GM19043 (cell line): ENCODE results near the gene NPTX1.

Source experiments
- ATAC-seq: cut with Tn5 transposase; IDR thresholded peaks from one replicate; pipeline ENCODE4 v1.9.1; 2021; ENCODE audit warnings: low read depth; ENCODE audit not compliant: unreplicated experiment

The NPTX1 gene

DNA sequence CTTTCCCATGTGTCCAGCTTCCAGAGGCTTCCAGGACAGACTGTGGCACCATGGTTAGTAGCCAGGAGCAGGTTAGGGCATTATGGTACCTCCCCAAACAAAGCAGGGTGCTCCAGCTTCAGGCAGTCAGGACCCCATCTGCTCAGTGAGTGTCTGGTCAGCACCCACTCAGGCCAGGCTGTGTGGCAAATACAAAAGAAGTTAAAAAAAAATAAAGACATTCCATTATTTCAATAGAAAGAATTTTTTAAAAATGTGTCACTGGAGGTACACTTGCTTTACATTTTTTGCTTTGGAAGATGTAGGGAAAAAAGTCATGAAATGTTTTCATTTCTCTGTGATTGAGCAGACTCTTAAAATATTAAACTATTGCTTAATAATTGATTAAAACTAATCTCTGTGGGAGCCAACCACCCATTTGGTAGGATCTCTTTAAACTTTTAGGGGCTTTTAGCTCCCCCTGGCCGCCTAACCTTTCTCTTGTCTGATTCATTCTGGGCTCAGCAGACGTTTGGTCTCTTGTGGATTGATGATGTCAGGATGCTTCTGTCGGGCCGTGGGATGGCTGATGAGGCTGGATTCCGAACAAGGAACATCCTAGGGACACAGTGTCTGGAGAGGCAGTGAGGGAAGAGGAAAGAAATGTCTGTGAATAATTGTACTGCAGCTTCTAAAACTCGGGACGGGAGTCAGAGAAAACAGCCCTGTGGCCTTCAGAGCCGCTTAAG lies 28.4 kb upstream of the NPTX1 start:
- no peak for ATAC-seq

DNA sequence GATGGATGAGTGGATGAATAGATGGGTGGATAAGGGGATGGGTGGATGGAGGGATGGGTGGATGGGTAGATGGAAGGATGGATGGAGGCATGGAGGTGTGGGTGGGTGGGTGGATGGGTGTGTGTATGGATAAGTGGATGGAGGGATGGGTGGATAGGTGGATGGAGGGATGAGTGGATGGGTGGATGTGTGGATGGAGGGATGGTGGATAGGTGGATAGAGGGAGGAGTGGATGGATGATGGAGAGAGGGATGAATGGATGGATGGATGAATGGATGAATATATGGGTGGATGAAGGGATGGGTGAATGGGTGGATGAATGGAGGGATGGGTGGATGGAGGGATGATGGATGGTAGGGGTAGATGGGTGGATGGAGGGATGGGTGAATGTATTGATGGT lies 27.5 kb upstream of the NPTX1 start:
- no peak for ATAC-seq

DNA sequence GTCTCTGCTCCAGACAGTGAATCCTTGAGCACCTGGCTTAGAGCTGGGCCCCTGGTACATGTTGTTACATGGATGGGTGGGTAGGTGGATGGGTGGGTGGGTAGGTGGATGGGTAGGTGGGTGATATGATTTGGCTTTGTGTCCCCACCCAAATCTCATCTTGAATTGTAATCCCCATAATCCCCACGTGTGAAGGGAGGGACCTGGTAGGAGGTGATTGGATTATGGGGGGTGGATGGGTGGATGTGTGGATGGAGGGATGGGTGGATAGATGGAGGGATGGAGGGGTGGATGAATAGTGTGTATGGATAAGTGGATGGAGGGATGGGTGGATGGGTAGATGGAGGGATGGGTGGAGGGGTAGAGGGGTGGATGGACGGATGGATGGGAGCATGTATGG lies 26.6 kb upstream of the NPTX1 start:
- no peak for ATAC-seq

DNA sequence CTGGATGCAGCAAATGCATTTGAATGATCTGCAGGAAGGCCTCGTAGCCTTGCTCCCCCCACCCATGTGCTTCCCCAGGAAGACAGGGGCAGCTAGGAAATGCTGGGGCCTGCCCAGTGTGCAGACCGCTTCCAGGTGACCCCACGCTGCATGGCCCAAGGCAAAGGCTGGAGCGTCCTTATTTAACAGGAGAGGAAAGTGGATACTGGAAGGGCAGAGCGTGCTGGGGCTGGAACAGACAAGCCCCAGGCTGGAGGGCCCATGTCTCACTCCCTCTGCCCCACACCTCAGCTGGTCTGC lies 26.1 kb upstream of the NPTX1 start:
- no peak for ATAC-seq

DNA sequence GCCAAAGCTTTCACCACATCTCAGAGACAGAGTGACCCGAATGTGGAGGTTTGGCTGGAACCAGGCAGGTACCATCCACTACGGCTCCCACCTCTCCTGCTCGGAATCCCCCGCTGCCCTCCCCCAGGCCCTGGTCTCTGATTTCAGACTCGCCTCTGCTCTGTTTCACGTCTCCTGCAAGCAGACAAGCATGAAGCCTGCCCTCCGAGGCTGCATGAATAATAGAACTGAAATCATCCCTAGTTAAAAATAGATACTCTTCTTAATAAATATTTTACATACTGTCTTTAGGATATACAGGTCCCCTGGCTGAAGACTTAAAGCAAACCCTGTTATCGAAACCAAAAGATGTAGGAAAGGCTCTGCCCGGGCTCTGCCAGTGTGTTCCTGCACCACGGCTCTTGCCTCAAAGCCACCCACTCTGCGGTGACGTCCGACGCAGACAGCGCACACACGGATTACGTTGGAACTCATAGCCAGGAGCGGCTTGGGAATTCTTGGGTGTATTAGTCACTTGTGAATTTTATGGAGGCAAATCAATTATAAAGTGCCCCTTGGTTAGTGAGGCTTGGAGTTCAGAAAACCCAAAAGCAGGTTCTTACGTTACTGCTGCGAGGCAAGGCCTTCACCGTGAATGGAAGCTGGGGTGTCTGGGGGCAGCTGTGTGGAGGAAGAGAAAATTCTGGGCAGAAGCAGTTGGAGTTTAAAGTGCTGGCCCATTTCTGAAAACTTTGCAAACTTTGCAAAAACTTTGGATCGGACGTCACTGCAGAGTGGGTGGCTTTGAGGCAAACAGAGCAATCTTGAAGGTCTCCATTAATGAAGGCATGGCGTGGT lies 25.6 kb upstream of the NPTX1 start:
- no peak for ATAC-seq

DNA sequence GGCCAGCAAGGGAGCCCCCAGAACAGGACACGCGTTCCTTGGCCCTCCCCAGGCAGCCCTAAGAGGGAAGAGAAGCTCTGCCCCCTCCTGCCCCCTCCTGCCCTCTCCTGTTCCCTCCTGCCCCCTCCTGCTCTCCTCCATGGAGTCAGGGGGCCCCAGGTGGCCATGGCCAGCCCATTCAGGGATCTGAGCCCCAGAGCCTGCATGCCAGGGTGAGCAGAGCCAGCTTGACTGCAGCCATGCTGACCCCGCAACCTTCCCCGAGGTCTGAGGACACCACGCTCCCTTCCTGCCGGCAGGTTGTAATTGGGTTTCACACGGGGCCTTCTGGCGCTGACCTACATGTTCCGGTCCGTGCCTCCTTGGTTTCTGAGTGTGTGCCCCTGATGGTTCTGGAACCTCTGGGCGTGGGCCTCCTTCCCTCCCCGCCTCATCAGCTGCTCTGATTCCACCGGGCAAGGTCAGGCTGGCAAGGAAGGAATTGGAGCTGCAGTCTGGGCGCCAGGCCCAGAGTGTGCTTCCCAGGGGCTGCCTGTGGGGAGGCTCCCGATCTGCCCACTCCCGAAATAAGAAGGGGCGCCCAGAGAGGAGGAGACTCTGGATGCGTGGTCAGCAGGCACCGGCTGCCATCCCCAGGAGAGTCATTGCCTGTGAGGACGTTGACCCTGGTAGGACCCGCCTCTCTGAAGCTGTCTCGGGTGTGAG lies 23.7 kb upstream of the NPTX1 start:
- no peak for ATAC-seq

DNA sequence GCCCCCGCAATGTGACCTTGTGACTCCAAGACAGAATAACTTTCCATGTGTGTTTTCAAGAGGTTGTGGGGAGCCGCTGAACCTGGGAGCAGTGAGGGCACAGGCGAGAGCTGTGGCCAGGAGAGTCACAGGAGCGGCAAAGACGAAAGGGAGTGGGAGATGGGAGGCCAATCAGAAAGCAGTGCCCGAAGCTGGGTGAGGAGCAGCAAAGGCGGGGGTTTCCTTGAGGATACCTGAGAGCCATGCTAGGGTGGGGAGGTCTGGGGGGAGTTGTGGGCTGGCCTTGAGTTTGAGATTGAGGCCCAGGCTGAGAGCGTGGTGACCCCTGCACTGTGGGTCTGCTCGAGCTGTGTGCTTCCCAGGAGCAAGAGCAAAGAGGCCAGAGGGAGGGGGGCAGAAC lies 23.2 kb upstream of the NPTX1 start:
- ATAC-seq = no peak

DNA sequence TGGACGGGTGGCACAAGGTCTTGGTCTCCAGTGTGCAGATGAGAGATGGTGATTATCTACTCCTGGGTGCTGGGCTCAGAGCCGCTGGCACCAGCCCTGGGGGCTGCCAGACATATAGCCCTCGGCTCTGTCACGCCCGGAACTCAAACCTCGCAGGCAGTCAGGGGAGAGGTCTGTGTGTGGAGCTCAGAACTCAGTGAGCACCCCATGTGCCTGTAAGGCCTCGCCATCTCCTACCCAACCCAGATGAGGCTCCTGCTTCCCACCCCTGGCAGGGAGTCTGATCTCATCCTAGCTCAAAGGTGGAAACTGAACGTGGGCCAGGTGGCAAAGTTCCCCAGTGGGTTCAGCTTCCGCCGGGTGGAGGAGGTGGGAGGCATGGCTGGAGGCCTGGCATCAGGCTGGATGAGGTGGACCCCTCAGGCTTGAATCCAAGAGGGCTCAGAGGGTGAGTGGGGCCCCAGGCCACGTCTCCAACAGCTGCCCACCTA lies 22.6 kb upstream of the NPTX1 start:
- no peak for ATAC-seq

DNA sequence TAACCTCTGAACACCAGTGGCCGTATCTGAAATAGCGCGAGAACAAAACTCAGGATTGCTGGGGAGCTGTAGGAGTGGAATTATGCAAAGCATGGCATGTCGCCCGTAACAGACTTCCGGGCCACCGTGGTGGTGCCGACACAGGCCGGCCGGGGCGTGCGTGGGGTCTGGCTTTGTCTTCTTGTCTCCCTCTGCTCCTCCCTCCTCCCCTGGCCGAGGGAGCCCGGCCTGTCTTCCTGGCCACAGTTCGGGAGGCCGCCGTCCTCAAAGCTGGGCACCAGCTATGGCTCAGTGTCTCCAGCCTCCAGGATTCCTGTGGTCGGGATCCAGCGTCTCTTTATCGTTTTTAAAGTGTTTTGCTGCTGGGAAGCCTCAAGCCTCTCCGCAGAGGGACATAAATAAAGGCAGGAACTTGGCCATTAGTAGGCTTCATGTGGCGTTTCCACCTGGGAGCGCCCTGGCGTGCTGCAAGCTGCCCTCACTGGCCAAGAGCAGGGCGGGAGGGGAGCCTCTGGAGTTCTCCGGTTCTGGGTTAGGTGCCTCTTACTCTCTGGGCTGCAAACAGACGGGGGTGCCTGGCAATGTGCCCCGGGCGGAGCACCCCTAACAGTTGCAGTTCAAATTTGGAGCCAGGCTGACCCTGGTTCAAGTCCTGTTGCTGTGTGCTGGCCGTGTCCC lies 22.0 kb upstream of the NPTX1 start:
- ATAC-seq = no peak

DNA sequence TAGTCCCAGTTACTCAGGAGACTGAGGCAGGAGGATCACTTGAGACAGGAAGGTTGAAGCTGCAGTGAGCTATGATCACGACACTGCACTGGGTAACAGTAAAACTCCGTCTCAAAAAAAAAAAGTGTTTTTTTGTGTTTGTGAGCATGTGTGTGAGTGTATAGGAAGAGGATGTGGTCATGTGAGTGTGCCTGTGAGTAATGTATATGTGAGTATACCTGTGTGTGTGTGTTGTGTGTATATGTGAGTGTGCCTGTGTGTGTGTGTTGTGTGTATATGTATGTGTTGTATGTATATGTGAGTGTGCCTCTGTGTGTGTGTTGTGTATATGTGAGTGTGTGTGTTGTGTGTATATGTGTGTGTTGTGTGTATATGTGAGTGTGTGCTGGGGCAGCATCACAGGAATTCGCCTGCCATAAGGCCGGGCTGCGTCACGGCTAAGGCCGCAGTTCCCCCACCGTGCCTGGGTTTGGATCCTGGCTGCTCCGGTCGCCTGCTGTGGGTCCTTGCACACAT lies 21.4 kb upstream of the NPTX1 start:
- no peak for ATAC-seq

DNA sequence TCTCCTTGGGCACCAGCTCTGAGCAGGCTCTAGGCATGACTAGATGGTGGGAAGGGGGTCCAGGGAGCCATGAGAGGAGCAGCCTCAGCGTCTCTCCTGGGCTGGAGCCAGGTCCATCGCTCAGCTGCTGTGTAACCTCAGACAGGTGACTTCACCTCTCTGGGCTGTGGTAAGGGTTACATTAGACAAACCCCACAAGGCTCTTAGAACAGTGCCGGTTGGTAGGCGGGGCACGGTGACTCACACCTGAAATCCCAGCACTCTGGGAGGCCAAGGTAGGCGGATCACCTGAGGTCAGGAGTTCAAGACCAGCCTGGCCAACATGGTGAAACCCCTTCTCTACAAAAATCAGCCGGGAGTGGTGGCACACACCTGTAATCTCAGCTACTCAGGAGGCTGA lies 18.1 kb upstream of the NPTX1 start:
- ATAC-seq = no peak

DNA sequence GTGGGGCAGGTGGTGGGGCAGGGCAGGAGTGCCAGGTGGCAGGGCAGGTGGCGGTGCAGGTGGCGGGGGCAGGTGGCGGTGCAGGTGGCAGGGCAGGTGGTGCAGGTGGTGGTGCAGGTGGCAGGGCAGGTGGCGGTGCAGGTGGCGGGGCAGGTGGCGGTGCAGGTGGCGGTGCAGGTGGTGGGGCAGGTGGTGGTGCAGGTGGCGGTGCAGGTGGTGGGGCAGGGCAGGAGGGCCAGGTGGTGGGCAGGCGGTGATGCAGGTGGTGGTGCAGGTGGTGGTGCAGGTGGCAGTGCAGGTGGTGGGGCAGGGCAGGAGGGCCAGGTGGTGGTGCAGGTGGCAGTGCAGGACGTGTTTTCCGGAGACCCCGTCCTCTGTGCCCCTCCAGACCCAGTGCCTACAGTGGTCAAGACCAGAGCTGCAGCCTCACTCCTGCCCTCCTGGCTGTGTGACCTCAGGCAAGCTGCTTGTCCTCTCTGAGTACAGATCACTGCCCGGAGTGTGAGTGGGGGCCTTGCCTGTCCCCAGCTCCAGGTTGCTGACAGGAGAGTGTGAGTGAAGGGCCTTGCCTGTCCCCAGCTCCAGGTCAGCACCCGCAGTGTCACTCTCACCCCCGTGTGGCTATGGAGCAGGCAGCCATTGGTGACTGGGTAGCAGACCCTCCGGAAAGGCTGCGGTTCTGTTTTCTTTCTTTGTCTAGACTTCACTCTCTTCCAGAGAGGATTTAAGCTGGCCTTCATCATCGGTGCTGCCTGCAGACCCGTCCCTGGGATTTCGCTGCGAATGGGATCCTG lies 16.1 kb upstream of the NPTX1 start:
- no peak for ATAC-seq

DNA sequence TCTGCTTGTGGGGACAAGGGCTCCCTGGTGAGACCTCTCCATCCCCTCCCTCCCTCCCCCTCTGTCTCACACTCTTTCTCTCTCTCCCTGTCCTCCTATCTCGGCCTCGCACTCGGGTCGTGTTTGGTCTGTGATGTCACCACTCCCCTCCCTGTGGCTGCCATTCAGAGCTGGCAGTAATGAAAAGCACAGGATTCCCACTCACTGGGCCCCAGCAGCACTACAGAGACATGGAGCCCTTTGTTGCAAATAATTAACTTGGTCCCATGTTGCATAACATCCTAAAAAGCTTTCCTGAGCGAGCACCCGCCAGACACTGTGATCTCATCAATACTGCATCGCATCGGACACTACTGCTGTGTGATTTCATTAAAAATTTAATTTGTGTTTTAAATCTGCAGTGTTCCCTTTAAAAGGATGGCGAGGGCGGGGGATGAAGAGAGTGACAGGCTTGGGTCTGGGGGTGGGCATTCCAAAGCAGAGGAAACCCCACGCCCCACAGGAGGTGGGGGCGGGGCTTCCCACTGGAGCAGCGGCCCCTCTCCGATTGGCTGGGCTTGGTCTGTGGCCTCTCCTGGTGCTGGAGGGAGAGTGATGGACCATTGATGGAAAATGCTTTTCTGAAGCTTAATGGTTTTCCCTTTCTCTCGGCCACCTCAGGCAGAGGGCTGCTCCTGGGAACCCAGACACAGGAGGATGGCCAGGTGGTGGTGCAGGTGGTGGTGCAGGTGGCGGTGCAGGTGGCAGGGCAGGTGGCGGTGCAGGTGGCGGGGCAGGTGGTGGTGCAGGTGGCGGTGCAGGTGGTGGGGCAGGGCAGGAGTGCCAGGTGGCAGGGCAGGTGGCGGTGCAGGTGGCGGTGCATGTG lies 15.3 kb upstream of the NPTX1 start:
- ATAC-seq = no peak

DNA sequence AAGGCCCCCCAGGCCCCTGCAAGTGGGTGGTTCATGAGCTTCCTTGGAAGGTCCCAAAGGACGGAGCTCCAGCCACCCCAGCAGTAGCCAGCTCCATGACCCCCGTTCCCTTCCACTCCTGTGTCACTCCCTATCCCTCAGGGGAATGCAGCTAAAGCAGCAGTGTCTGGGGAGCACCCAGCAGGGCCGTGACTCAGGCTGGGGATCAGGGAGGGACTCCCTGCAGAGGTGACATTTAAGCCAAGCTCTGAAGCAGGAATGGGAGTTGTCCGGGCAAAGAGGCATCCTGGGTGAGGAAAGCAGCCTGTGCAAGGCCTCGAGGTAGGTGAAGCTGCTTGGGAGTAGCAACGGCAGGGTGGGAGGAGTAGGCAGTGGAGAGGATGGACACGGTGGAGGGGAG lies 11.1 kb upstream of the NPTX1 start:
- ATAC-seq = no peak

DNA sequence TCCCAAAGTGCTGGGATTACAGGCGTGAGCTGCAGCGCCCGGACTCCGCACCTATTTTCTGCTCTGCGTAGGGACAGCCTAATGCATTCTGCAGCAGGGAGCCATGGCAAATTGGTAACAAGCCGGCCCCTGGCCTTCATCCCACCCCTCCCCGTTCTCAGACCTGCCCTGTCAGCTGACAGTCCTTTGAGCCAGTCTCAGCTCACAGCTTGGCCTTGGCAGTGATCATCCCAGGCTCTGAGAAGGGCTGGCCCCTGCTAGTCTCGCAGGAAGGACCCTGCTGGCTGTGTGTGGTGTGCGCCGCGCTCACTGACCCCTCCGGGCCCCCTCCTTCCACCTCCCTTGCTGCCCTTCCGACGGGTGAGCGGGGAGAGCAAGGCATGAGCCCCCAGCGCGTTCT lies 10.3 kb upstream of the NPTX1 start:
- no peak for ATAC-seq

DNA sequence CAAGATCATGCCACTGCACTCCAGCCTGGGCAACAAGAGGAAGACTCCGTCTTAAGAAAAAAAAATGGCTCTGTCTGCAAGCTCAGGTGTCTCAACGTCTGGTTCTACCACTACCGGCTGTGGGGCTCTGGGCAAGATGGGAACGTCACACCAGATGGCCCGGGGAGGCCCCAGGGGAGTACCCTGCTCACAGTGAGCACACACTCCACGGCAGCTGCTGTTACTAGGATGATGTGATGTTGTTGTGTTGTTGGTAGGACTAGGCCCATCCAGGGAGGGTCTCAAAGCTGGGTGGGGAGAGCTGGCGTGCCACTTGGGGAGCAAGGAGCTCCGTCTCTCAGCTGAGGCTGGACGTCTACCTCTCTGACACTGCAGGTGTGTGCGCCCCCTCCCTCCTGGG lies 9.4 kb upstream of the NPTX1 start:
- ATAC-seq = no peak

DNA sequence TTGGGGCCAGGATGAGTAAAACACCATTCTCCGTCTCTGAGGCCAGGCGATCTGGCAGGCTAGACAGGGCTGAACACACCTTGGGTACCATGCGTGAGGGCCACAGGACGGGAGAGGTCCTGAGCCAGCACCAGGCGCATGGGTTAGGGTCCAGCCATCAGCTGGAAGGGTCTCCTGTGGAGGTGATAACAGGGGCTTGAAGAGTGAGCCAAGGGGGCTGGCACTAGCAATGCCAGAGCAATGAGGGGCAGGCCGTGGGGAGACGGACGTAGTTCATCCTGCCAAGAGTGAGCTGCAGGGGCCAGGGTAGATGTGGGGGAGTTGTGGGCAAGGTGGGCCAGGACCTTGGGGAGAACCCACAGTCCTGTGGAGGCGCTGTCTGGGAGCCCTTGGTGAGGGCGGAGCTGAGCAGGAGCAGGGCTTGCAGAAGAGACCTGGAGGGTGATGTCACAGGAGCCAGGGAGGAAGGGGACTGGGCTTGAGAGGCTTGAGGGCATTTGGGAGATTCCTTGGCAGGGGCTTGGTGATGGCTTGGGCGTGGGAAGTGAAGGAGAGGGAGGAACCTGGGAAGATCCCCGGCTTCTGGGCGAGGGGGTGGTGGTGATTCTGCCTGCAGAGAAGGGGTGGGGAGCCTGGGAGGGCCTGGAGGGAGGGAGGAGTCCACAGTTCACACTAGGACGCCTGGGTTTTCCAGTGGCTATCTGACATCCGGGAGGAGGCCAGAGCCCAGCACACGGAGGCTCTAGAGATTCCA lies 6.3 kb upstream of the NPTX1 start:
- no peak for ATAC-seq

DNA sequence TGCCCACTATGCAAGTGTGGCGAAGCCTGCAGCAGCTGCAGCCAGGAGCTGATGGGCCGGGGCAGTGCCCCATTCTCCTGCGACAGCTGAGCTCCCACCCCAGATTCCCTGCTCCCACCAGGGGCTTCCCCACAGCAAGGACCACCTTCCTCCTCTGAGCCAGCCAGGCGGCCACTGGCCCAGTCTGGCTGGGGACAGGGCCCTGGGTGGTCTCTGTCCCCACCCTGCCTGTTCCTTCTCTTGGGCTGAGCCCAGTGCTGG lies 5.6 kb upstream of the NPTX1 start:
- ATAC-seq = no peak
